CD1c-positive myeloid dendritic cell (primary cell): Measurements from ENCODE around the gene RUNX1.
"Not testable (repeated sequence)": the region's sequence is repeated elsewhere in the genome, so short reads cannot be mapped to it uniquely, and the experiment has no call there.

Experiments used
- DNase-seq: peaks from one replicate; pipeline ENCODE4 v3.0.0-alpha.2; 2016; ENCODE audit errors: extremely low spot score

Gene RUNX1

DNA sequence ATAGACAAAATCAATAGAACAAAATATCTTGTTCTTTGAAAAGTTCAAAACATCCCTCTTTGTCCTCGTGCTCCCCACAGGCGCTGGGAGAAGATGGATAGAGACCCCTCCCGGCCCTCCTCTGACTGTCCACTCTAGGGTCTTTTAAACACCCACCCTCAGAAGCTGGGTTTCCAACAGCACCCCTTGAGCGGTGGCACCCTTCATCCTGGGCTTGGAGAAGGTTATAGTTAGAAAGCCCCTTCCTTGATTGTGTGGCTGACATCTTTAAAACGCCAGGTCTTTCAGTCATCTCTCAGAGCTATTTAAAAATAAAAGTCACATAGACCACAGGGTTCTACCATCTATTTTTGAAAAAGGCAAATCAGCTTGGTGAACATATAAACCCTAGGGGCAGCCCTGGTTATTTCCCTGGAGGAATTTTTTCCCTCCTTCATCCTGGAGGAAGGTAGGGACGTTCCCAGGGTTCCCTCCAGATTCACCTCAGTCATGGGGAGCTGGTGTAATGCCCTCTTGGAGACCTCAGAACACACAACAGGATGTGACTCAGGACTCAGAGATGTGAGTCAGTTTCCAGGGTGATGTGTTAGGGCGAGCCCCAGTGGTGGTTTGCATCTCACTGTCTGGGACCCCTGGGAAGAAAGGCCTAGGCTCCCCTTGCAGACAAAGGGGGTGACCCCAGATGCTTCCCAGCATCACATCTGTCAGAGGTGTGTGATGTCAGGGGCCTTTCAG, 241.8 kb downstream of the RUNX1 start:
- DNase-seq: peak; percentile 71

DNA sequence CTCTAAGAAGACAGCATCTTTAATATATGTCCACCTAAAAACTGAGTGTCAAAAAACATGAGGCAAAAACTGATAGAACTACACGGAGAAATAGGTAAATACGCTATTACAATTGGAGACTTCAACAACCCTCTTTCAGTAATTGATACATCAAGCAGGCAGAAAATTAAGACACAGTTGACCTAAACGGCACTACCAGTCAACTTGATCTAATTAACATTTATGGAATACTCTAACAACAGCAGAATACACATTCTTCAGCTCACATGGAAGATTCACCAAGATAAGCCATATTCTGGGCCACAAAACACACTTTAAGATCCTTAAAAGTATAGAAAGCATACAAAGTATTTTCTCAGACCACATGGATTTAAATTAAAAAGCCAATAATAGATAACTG, 242.7 kb downstream of the RUNX1 start:
- no peak for DNase-seq

DNA sequence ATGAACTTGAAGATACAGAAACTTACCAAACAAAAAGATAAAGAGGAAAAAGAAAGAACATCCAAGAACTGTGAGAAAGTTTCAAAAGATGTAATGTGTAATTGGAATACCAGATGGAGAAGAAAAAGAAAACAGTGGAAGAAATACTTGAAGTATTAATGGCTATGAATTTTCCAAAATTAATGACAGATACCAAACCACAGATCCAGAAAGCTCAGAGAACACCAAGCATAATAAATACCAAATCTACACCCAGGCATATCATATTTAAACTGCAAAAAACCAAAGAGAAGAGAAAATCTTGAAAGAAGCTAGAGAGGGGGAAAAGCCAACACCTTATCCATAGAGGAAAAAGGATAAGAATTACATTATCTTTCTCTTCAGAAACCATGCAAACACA, 243.9 kb downstream of the RUNX1 start:
- no peak for DNase-seq

DNA sequence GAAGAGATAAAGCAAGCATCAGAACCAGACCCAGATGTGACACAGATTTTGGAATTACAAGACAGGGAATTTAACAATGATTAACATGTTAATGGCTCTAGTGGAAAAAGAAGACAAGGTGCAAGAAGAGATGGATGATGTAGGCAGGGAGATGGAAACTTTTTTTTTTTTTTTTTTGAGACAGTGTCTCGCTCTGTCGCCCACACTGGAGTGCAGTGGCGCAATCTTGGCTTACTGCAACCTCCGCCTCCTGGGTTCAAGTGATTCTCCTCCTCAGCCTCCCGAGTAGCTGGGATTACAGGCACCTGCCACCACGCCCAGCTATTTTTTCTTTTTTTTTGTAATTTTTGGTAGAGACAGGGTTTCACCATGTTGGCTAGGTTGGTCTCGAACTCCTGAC, 244.5 kb downstream of the RUNX1 start:
- not testable (repeated sequence) for DNase-seq

DNA sequence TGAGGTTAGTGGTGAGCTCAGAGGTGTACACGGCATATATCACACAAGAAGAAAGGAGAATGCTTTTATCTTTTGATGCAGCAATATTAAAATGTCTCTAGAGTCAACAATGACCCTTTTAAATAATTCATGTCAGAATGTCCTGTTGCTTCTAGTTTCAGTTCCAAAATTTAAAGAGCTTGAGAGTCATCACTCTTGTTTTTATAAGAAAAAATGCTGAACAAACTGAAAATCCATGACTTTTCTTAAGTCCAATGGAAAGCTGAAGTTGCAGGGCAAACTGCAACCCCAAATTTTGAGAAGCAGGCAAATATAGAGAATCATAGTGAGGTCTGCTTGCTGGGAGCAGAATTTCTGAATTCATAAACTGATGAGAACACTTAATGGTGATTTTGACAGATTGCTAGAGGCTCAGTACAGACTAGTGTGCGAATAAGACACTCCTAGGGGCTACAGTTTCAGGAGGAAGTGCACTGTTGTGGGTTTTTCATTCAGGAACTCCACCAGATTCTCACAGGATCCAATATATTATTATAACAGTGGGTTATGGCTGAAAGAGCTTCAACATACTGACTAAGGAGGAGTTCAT, 245.2 kb downstream of the RUNX1 start:
- DNase-seq: peak; percentile 59

DNA sequence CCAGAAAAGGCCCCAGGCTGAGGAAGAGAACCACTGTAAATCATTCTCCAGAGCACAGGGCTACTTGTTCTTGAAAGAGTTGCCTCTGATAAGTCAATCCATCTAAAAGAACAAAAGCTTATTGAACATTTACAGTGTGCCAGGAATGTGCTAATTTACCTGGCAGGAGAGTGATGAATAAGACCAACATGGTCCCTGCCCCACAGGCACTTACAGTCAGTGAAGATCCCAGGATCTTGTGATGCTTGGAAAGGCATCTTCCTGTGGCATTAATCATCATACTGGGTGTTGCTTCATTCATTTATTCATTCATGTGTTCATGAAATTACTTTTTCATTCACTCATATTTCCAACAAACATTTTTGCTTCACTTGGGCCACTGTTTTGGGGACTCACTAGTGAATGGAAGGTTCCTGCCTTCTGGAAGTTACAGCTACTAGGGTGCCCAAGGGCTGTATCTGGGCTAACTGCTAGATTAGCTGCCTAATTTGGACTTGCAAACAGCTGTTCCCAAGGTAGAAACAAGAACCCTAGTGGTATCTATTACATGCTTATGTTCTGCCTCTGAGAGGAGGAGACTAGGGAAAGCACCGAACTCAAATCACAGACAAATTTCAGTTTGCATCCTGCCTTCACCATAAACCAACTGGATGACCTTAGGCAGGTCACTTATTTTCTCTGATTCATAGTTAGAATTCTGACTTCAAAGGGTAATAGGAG, 246.8 kb downstream of the RUNX1 start:
- peak; percentile 30 for DNase-seq

DNA sequence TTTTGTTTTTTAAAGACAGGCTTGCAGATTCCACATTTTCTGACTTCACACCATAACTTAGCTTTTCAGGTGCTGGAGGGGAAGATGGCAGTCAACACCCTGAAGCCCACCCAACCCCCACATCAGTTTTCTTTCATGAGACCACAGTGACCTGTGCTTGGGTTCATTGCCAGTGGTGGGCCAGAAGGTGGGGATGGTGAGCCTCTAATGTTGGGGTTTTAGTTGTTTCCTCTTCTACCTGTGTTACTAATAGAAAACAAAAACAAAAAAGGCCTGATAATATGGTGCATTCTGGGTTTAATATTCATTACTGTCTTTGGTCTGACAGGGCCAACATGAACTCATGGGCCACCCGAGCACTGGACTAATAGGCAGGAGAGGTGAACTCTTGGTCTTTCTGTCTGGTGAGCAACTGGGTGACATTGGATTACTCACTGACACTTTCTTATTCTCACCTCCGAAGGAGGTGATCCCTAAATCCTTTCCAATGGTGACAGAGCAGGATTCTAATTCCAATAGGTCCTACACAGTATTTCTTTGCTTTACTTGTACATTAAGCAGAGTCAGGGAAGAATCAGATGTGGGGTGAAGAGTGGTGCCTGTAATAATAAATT, 247.5 kb downstream of the RUNX1 start:
- no peak for DNase-seq

DNA sequence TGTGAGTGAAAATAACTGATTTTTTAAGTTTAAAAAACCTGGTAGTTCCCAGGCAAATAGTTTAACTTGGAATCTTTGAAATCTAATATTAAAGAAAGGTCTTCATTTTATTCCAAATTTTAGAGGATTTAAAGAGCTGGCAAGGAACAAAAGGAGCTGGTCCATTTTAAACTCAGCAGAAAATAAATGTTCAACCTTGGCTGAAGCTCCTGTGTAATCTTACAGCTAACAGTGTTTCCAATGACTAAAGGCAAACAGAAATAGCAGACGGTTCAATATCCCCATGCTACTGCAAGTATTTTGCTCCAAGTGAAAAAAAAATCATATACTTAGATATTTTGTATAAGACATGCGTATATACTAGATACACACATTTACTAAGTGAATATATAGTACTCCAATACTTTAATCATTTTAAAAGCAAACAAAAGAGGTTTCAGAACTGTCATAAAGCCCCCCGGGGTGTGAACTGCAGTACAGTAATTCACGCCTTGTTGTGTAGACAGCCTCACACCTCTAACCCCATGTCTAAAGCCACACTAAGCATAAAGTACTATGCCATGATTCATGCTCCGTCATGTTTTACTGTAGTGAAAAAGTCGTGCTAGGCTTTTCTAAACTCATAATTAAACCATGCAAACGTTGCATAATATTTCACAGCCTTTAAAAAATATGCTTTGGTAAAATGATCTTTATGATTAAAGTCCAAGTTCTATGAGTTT, 248.1 kb downstream of the RUNX1 start:
- DNase-seq: no peak

DNA sequence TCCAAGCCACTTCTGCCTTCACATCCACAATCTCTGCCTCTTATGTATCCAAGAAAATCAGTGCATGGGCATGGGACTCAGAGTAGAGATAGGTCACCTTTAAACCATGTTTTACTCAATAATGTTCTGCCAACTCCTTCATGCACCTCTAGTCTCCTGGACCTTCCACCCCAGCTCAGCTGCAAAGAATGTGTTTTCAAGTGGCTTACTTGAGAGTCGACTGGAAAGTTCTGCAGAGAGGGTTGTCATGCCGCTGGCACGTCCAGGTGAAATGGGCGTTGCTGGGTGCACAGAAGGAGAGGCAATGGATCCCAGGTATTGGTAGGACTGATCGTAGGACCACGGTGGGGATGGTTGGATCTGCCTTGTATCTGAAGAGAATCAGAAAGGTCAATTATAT, 250.0 kb downstream of the RUNX1 start:
- DNase-seq: no peak

DNA sequence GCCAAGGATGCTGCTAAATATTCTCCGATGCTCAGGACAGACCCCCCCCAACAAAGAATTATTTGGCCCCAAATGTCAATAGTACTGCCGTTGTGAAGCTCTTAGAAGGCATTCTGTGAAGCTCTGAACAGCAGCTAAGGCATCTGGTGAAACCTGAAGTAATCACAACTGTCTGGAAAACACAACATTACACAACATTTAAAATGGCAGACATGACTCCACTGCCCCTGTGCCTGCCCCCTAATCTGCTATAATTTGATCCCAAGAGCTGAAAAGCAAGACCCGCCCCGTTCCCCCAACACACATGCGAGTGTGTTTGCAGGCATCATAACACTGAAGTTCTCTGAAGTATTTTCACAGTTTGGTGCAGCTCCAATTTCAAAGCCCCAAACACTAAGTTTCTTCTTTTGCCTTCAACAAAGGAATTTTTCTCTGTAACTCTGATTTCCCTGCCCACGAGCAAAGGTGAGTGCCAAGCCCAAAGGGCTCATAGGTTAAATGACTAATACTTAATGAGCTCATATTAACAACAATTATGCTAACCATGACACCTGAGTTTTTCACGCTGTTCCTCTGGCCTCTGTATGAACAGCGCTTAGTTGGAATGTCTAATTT, 251.1 kb downstream of the RUNX1 start:
- DNase-seq: no peak

DNA sequence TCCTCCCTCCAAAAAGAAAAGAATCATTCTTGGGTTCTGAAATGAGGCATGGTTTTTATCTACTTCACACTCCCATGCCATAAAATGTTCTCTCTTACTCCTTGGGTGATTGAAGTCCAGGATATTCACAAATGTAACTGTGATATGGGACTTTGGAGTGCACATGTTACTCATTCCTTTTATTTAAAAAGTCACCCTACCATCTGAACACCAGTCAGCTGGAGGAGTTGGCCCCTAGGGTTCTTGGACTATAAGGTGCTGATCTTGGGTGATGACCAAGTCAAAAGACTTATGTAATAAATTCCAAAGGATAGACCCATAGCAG, 251.9 kb downstream of the RUNX1 start:
- DNase-seq: no peak

DNA sequence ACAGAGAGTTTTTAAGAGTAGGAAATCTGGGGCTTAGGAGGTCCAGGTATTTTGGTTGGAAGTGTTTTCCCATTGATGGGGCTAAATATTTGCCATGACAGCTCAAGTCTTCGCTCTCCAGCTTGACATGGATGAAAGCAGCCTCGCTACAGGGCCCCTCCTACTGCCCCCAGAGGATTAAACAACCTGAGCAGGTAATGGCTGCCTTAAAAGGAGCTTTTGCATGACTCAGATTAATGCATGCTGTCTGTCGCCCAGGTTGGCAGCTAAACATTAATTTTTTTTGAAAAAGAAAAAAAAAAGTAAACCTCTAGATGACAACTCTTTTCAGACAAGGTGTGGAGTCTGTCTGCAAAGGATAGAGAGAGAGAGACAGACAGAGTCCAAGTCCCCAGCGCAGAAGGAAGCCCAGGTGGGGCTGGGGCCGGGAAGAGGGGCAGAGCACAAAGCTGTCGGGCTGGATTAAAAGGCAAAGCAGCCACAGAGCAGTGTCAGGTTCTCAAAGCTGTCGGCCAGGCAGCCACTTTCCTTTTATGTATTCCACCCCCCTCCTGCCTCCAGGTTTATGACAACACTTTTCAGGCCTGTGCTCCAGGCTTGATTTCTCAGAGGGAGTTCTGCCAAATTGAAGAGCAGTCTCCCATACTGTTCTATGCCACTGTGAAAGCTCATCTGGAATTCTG, 252.4 kb downstream of the RUNX1 start:
- DNase-seq: no peak

DNA sequence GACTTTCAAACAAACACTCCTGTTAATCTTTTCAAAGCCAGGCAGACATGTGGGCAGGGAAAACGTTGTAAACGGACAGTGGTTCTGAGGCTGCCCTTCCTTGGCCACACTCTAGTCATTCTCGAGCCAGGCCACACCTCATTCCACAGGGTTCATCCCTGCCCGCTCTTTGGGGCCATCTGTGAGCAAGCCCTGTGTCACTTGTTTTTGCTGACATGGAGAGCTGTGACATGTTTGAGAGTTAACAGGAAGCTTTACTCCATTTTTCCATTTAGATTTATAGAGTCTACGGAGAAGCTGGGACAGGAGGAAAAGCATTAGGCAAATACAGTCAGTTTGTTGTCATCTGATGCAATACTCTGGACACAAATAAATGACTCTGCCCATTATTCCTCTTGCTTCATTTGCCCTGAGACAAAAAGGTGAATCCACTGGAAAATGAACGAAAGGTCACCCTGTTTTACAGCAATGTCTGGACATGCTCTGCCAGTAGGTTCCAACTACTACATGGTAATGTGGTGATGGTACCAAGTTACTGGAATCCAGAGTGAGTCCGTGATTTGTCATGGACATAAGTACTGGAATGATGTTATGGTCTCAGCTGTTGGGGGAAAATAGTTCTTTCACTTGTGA, 253.4 kb downstream of the RUNX1 start:
- no peak for DNase-seq

DNA sequence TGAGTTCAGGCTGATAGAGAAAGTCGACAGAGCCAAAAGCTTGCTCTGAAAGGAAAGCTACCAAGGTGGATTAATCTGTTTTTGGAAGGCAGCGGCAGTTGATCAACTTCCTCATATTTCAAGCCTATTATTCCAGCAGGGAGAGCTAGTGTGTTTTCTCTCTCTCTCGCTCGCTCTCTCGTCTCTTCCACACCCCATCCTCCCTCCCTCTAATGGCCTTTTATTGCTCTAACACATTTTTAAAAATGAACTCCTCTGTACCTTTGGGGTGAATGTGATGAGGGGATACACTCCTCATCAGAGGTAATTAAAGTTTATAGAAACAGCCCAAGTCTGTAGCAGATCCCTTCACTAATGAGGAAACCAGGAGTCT, 253.9 kb downstream of the RUNX1 start:
- DNase-seq: no peak

DNA sequence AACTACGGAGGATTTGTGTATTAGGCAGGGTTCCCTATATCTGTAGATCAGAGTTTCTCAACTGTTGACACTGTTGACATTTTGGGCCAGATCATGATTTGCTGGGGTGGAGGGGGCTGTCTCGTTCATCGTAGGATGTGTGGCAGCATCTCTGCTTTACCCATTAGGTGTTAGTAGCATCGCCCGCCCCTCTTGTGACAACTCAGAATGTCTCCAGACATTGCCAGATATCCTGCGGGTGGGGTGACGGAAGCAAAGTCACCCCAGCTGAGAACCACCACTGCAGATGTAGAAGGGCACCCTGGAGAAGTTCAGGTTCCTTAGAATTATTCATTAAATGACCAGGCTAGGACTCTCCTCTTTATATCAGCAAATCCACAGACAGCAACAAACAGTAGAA, 254.4 kb downstream of the RUNX1 start:
- no peak for DNase-seq

DNA sequence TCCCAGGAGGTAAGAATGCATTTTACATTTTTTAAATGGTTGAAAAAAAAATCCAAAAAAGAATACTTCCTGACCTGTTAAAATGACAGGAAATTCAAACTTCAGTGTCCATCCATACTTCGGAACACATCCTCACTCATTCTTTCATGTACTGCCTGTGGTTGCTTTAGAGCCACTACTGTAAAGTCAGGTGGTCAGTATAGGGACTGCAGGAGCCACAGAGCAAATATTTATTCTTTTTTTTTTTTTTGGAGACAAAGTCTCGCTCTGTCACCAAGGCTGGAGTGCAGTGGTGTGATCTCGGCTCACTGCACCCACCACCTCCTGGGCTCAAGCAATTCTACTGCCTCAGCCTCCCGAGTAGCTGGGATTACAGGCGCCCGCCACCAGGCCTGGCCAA, 255.6 kb downstream of the RUNX1 start:
- DNase-seq: no peak

DNA sequence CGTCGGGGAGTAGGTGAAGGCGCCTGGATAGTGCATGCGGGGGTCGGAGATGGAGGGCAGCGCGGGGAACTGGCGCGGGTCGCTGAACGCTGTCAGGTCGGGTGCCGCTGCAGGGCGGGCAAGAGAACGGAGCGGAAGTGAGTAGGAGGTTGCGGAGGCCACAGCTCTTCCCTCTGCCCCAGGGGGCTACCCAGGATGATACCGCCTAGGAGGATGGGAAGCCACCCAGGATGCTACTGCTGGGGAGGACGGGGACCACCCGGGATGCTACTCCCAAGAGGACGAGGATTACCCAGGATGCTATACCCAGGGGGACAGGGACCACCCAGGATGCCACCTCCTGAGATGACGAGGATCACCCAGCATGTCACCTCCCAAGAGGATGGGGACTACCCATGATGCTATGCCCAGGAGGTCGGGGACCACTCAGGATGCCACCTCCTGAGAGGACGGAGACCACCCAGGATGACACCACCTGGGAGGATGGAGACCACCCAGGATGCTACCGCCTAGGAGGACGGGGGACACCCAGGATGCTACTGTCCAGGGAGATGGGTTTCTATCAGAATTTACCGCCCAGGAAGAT, 256.5 kb downstream of the RUNX1 start:
- no peak for DNase-seq

DNA sequence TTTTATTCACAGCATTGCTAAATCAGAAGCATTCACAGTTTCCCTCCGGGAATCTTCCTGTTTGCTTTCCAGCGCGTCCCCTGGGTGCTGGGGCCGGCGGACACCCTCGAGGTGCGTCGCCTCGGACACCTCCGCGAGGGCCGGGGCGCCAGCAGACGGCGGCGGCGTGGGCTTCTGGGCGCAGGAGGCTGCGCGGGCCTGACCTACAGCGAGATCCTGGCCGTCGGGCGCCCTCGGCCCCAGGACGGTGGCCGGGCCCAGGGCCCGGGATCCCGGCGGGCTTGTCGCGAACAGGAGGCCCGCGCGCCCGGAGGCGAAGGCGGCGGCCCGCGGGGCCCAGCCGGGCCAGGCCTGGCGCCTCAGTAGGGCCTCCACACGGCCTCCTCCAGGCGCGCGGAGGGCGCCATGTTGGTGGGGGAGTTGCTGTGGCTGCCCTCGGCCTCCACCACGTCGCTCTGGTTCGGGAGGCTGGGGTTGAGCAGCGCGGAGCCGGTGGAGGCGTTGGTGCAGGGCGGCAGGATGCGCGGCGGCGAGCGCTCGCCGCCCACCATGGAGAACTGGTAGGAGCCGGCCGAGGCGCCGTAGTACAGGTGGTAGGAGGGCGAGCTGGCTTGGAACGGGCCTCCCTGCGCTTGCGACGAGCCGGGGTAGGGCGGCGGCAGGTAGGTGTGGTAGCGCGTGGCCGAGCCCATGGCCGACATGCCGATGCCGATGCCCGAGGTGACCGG, 257.2 kb downstream of the RUNX1 start:
- no peak for DNase-seq

DNA sequence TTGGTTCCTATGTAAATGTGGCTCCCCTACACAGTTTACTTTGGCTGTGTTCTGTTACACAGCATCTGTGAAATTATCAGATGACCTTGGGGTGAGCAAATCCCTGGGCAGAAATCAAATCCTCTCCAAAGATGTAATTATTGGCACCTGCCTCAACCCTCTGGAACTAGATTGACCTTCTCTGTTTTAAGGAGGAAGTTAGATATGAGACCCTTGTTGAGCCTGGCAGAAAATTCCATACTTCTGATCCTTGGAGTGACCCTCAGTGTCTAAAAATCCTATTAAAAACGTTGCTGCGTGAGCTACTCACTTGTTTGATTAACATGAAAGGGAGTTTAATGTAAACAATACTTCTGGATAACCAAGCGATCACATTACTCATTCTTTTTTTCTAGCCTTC, 258.3 kb downstream of the RUNX1 start:
- DNase-seq: no peak

DNA sequence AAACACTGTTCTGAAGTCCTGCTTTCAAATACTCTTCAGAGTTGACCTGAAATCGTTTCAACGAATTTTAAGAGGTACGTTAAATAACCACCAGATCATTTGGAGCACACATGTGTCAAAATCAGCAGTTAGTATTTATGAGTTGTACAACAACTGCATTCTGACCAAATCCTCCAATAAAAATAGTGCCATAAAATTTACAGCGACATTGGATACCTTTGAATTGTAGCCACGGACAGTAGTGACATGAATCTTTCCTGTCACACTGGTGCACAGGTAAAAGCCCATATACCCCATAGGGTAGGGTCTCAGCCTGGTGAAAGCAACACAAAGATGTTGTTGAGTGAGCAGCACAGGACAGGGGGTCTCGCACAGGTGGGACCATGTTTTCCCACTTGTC, 258.8 kb downstream of the RUNX1 start:
- DNase-seq: no peak
